ENCODE data around the gene CDH22. TPM values are rescaled to one million over a fixed set of nuclear protein-coding genes. Genes with fewer than 3 reads are reported as not detected.

Gene CDH22
- total RNA-seq, 2 donors from 2014 or later = not detected

- Mint-ChIP-seq H3K4me3 (no peak overlapping the region), H3K27me3 (peaks cover 53 to 75% of the 10 kb centered on the region in 2 donors), H3K27ac (no peak overlapping the region), H3K4me1 (ENCODE audit: low read depth in 2 of 2) (no peaks in the 10 kb centered on the region), H3K36me3 (peaks cover 6% of the 10 kb centered on the region), H3K9me3 (peaks cover 3% of the 10 kb centered on the region)
- no peak for DNase-seq (ENCODE audit: low spot score)
- no peak for ATAC-seq
These were observed 35.8 kb downstream of the CDH22 start for GRCh38 chr20:46272389-46273047.

GRCh38 chr20:46270977-46271744 is 37.1 kb downstream of the CDH22 start:
- peaks cover 43 to 62% of the 10 kb centered on the region in 2 donors for H3K27me3 Mint-ChIP-seq
- DNase-seq (ENCODE audit: low spot score) (no peak), ATAC-seq (no peak)
- H3K9me3 Mint-ChIP-seq = peaks cover 3% of the 10 kb centered on the region
- H3K36me3 Mint-ChIP-seq = peaks cover 6% of the 10 kb centered on the region
- no peak overlapping the region for H3K4me3 Mint-ChIP-seq
- H3K4me1 Mint-ChIP-seq (ENCODE audit: low read depth in 2 of 2) = no peaks in the 10 kb centered on the region
- no peak overlapping the region for H3K27ac Mint-ChIP-seq

DNA sequence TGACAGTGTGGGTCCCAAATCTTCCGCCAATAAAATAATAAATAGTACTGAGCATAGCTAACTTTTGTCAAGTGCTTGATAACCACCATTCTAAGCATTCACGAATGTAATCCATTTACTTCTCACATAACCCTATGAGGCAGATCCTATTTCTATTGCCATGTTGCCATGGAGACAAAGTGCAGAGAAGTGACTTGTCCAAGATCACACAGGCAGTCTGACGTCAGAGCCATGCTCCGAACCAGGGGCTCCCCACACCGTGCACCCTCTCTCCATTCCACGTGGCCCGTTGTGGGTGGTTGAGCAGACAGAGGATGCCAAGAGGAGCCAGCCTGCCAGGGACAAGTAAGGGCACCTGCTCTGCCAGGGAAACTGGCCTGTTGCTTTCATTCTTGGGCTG is 38.9 kb downstream of the CDH22 start:
- no peak for DNase-seq (ENCODE audit: low spot score)
- Mint-ChIP-seq H3K36me3 (peaks cover 6% of the 10 kb centered on the region), H3K27me3 (peaks cover 40 to 54% of the 10 kb centered on the region in 2 donors), H3K9me3 (peaks cover 3% of the 10 kb centered on the region), H3K27ac (no peak overlapping the region), H3K4me1 (ENCODE audit: low read depth in 2 of 2) (no peaks in the 10 kb centered on the region), H3K4me3 (no peak overlapping the region)
- ATAC-seq = no peak

DNA sequence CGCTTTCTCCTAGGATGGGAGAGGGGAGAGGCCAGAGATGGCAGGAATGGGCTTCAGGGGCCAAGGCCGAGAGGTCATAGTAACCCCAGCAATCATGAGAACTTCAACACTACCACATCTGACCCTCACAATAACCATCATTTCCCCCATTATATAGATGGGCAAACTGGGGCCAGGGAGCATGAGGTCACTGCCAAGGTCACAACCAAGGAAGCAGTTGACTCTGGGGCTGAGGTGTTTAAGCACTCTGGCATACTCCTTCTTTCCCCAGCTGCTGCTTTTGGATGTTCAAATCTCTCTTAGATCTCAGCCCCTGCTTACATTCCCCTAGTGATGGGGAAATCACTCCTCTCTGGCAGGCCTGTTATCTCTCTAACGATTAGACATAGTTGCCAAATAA is 39.6 kb downstream of the CDH22 start:
- no peak for ATAC-seq

DNA sequence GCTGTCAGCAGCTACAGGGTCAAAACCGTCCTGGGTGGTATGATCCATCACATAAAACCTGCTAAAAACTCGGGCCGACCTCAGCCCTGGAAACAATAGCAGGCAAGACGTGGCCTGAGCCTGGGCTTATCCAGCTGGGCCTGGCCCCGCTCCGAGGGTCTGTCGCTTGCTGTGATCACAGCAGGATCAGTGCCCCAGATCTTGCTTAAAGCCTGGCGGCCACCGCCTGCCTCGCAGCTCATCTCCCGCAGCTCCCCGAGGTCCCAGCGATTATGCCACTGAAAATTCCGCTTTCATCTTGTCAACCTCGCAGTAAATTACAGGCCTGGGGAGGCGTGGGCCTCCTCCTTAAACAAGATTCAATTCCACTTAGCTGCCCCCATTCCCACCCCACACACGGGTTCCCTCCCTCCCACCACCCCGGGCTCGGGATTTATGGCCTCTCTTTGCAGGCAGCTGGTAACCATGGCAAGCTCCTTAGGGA is 40.1 kb downstream of the CDH22 start:
- Mint-ChIP-seq H3K27me3 (peaks cover 38 to 60% of the 10 kb centered on the region in 2 donors), H3K36me3 (peaks cover 6% of the 10 kb centered on the region), H3K9me3 (peaks cover 3% of the 10 kb centered on the region), H3K4me1 (ENCODE audit: low read depth in 2 of 2) (no peaks in the 10 kb centered on the region), H3K4me3 (no peak overlapping the region), H3K27ac (no peak overlapping the region)
- DNase-seq (ENCODE audit: low spot score) (no peak), ATAC-seq (no peak)

More for the DNA sequence above, 39.6 kb downstream of the CDH22 start:
- DNase-seq (ENCODE audit: low spot score) = no peak
- peaks cover 6% of the 10 kb centered on the region for H3K36me3 Mint-ChIP-seq
- H3K4me1 Mint-ChIP-seq (ENCODE audit: low read depth in 2 of 2) = no peaks in the 10 kb centered on the region
- peaks cover 3% of the 10 kb centered on the region for H3K9me3 Mint-ChIP-seq
- H3K27ac Mint-ChIP-seq = no peak overlapping the region
- no peak overlapping the region for H3K4me3 Mint-ChIP-seq
- peaks cover 39 to 60% of the 10 kb centered on the region in 2 donors for H3K27me3 Mint-ChIP-seq

DNA sequence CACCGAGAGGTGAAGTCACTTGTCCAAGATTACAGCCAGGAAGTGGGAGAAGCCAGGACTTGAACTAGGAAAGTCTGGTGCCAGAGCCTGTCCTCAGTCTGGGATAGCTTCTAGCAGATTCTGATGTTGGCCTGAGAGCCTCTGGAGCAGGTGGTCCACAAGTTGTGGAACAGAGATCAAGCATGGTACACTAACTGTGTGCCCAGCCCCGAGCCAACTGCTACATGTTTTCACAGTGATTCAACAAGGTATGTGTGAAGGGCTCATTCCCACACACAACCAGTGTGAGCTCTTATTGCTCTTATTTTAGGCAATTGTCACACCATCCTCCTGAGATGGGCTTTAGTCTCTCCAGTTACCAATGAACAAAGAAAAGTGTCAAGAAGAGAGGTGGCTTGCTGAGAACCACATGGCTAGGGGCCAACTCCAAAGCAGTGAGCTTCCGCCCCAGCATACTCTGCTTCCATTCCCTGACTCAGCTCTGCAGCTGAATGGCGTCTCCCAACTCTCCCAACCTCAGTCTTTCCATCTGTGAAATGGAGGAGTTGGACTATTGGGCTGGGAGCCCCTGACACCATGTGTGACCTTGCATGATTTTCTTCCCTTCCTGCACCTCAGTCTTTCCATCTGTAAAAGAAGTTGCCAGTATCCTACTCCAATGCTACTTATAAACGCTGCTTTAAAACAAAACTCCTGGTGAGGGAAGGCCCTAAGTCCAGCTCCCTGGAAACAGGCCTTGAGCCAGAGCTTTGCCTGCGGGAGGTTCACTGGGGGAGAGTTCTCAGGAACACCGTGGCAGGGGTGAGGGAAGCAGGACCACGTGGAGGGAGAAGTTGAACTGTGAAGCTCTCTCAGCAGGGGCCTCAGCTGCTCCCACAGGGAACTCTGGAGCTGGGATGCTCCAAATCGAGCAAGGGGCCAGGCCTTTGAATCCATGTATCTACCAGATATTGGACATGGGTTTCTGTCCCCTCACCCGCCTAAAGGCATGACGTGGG is 40.9 kb downstream of the CDH22 start:
- no peak for ATAC-seq
- H3K4me1 Mint-ChIP-seq (ENCODE audit: low read depth in 2 of 2) = no peaks in the 10 kb centered on the region
- H3K27me3 Mint-ChIP-seq = peaks cover 42 to 60% of the 10 kb centered on the region in 2 donors
- no peak overlapping the region for H3K27ac Mint-ChIP-seq
- DNase-seq (ENCODE audit: low spot score) = no peak
- peaks cover 4% of the 10 kb centered on the region for H3K36me3 Mint-ChIP-seq
- peaks cover 3% of the 10 kb centered on the region for H3K9me3 Mint-ChIP-seq
- no peak overlapping the region for H3K4me3 Mint-ChIP-seq

GRCh38 chr20:46265539-46265938 is 42.8 kb downstream of the CDH22 start:
- DNase-seq (ENCODE audit: low spot score) (no peak), ATAC-seq (no peak)
- Mint-ChIP-seq H3K9me3 (no peaks in the 10 kb centered on the region), H3K27me3 (peaks cover 29 to 44% of the 10 kb centered on the region in 2 donors), H3K4me1 (ENCODE audit: low read depth in 2 of 2) (no peaks in the 10 kb centered on the region), H3K36me3 (no peaks in the 10 kb centered on the region), H3K4me3 (no peak overlapping the region), H3K27ac (no peak overlapping the region)

- Mint-ChIP-seq H3K4me1 (ENCODE audit: low read depth in 2 of 2) (no peaks in the 10 kb centered on the region), H3K9me3 (no peaks in the 10 kb centered on the region), H3K27ac (no peak overlapping the region), H3K36me3 (no peaks in the 10 kb centered on the region), H3K4me3 (no peak overlapping the region), H3K27me3 (peaks cover 26 to 42% of the 10 kb centered on the region in 2 donors)
- ATAC-seq (no peak), DNase-seq (ENCODE audit: low spot score) (no peak)
These were observed 43.7 kb downstream of the CDH22 start for GRCh38 chr20:46264391-46265266.

DNA sequence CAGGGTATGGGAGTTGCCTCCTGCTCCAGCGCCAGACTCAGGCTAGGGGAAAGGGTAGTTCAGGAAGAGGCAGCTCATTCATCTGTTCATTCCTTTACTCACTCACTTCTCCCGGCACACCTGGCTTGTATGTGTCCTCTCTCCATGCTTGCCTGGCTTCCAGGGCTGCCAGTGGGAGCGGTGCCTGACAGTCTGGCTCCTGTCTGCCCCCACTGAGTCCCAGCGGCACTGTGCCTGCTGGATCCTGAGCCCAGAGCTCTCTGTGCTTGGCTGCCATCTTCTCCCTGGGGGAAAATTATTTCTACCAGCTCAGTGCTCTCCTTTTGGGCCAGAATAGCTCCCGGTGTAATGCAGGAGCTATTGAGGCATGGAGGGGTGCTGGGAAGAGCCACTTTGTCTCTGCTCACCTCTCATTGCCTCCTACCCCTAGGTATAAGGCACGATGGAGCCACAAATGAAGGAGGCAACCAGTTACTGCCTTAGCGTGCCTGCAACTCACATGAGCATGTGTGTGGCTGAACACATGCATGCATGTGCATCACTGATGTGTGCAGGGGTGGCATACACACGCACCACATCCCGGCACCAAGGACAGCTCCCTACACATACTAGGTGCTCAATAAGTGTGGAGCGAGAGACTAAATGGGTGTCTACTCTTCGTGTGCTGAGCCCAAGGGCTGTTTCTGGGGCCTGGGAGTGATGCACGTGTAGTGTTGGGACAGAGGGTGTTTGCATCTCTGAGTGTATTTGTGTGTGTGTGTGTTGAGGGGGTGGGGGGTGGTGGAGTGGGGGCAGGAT is 46.6 kb downstream of the CDH22 start:
- Mint-ChIP-seq H3K36me3 (no peaks in the 10 kb centered on the region), H3K27ac (no peak overlapping the region), H3K9me3 (no peaks in the 10 kb centered on the region), H3K27me3 (peaks cover 22 to 42% of the 10 kb centered on the region in 2 donors), H3K4me1 (ENCODE audit: low read depth in 2 of 2) (no peaks in the 10 kb centered on the region), H3K4me3 (no peak overlapping the region)
- DNase-seq (ENCODE audit: low spot score) (no peak), ATAC-seq (no peak)

- Mint-ChIP-seq H3K4me1 (ENCODE audit: low read depth in 2 of 2) (no peaks in the 10 kb centered on the region), H3K9me3 (no peaks in the 10 kb centered on the region), H3K4me3 (no peak overlapping the region), H3K27ac (no peak overlapping the region), H3K27me3 (peaks cover 22 to 41% of the 10 kb centered on the region in 2 donors), H3K36me3 (no peaks in the 10 kb centered on the region)
- no peak for ATAC-seq
- DNase-seq (ENCODE audit: low spot score) = no peak
These were observed 47.3 kb downstream of the CDH22 start for GRCh38 chr20:46260936-46261454.

DNA sequence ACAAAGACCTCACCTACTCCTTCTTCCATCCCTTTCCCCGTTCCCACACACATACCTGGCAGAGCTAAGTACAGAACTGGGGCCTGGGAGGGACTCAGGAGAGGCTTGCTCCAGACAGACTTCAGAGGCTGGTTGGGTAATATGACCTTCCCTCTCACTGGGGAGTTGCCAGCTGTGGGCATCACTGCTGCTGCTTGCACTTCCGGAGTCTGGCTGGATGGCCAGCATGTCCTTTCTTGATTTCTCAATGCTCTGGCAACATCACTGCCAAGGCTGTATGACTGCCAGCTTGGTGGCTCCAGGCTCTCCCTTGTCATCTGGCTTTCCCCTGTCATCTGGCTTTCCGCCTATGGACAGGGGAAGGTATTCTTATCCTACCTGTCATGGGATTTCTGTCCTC is 47.8 kb downstream of the CDH22 start:
- no peaks in the 10 kb centered on the region for H3K36me3 Mint-ChIP-seq

DNA sequence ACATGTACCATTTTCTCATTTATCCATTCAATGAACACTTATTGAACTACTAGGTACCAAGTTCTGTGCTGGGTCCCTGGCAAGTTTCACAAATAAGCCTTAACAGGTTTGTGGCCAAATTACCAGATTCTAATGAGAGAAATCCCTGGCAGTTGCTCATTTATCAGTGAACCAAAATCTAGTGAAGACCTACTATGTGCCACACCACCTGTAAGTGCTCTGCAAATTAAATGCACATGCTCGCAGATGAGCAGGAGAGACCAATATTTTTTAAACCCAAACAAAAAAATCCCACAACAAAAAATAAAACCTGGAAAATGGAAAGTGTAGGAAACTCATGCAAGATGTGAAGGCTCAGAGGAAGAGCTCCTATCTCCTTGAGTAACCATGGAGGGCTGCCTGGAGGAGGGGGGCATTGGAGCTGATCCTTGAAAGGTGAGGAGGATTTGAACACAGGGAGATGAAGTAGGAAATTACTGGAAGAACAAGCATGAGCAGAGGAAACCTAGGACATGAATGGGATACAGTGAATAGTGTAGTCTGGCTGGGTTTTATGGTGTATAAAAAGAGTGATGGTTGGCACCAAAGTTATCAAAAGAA is 48.9 kb downstream of the CDH22 start:
- H3K9me3 Mint-ChIP-seq = no peaks in the 10 kb centered on the region
- no peaks in the 10 kb centered on the region for H3K4me1 Mint-ChIP-seq (ENCODE audit: low read depth in 2 of 2)
- H3K27ac Mint-ChIP-seq = no peak overlapping the region
- ATAC-seq (no peak), DNase-seq (ENCODE audit: low spot score) (no peak)
- H3K27me3 Mint-ChIP-seq = peaks cover 19 to 37% of the 10 kb centered on the region in 2 donors
- H3K36me3 Mint-ChIP-seq = no peaks in the 10 kb centered on the region
- no peak overlapping the region for H3K4me3 Mint-ChIP-seq

More for the DNA sequence above, 47.8 kb downstream of the CDH22 start:
- ATAC-seq (no peak), DNase-seq (ENCODE audit: low spot score) (no peak)
- no peaks in the 10 kb centered on the region for H3K9me3 Mint-ChIP-seq
- no peak overlapping the region for H3K27ac Mint-ChIP-seq
- H3K27me3 Mint-ChIP-seq = peaks cover 17 to 36% of the 10 kb centered on the region in 2 donors
- H3K4me3 Mint-ChIP-seq = no peak overlapping the region
- no peaks in the 10 kb centered on the region for H3K4me1 Mint-ChIP-seq (ENCODE audit: low read depth in 2 of 2)
